Sigmoid colon (tissue), 7 donors: Measurements from ENCODE around the gene OR51A2. TPM values are rescaled to one million over a fixed set of nuclear protein-coding genes. Genes with fewer than 3 reads are reported as not detected.

Source experiments
- polyA plus RNA-seq, 3 donors: library from polyadenylated mRNA; stranded (reverse); fragments of 200-250 nt; gene quantifications; one replicate each; pipeline ENCODE4 v1.2.3, GENCODE V29; 2013
- total RNA-seq, 4 donors: library from RNA; depleted of rRNA; stranded (reverse); fragments of >200 nt; gene quantifications; one replicate each; pipeline ENCODE4 v1.1.0, GENCODE V29; 2016
- donor health status: healthy with polysubstance abuse.
- donor health status: Bipolar disorder and iron deficiency.
- donor health status: healthy.

The OR51A2 gene
- total and polyA plus RNA-seq, 7 donors: not detected

Other genes starting within 250 kb of the OR51A2 start
- not detected for gene OR51F1, start 185.8 kb downstream of the OR51A2 start, total RNA-seq
- not detected for gene OR51F1, start 185.8 kb downstream of the OR51A2 start, polyA plus RNA-seq
- not detected for gene OR52R1, start 151.3 kb downstream of the OR51A2 start, total RNA-seq
- not detected for gene OR52R1, start 151.3 kb downstream of the OR51A2 start, polyA plus RNA-seq
- not detected for gene OR51F2, start 134.4 kb downstream of the OR51A2 start, total RNA-seq
- gene OR51F2, start 134.4 kb downstream of the OR51A2 start, polyA plus RNA-seq: not detected
- not detected for gene OR51S1, start 106.5 kb downstream of the OR51A2 start, total RNA-seq
- gene OR51S1, start 106.5 kb downstream of the OR51A2 start, polyA plus RNA-seq: not detected
- not detected for gene OR51T1, start 73.8 kb downstream of the OR51A2 start, total RNA-seq
- not detected for gene OR51T1, start 73.8 kb downstream of the OR51A2 start, polyA plus RNA-seq
- gene OR51A7, start 51.9 kb downstream of the OR51A2 start, total RNA-seq: not detected
- not detected for gene OR51A7, start 51.9 kb downstream of the OR51A2 start, polyA plus RNA-seq
- not detected for gene OR51G2, start 36.4 kb downstream of the OR51A2 start, total RNA-seq
- gene OR51G2, start 36.4 kb downstream of the OR51A2 start, polyA plus RNA-seq: not detected
- gene OR51G1, start 31.4 kb downstream of the OR51A2 start, total RNA-seq: not detected
- gene OR51G1, start 31.4 kb downstream of the OR51A2 start, polyA plus RNA-seq: not detected
- not detected for gene OR51A4, start 8.1 kb downstream of the OR51A2 start, total RNA-seq
- gene OR51A4, start 8.1 kb downstream of the OR51A2 start, polyA plus RNA-seq: not detected
- not detected for gene OR51L1, start 39.1 kb upstream of the OR51A2 start, total RNA-seq
- not detected for gene OR51L1, start 39.1 kb upstream of the OR51A2 start, polyA plus RNA-seq
- gene OR52J3, start 90.8 kb upstream of the OR51A2 start, total RNA-seq: not detected
- not detected for gene OR52J3, start 90.8 kb upstream of the OR51A2 start, polyA plus RNA-seq
- not detected for gene OR52E2, start 103.9 kb upstream of the OR51A2 start, total RNA-seq
- not detected for gene OR52E2, start 103.9 kb upstream of the OR51A2 start, polyA plus RNA-seq
- not detected for gene OR52E1, start 113.9 kb upstream of the OR51A2 start, total RNA-seq
- not detected for gene OR52E1, start 113.9 kb upstream of the OR51A2 start, polyA plus RNA-seq
- gene OR52A5, start 182.6 kb upstream of the OR51A2 start, total RNA-seq: not detected
- gene OR52A5, start 182.6 kb upstream of the OR51A2 start, polyA plus RNA-seq: not detected
- not detected for gene OR52A1, start 199.0 kb upstream of the OR51A2 start, total RNA-seq
- not detected for gene OR52A1, start 199.0 kb upstream of the OR51A2 start, polyA plus RNA-seq
- not detected for gene OR51V1, start 245.0 kb upstream of the OR51A2 start, total RNA-seq
- not detected for gene OR51V1, start 245.0 kb upstream of the OR51A2 start, polyA plus RNA-seq